ENCODE data around the gene NELL2.

The NELL2 gene

GRCh38 chr12:44677724-44678123 lies 198.4 kb downstream of the NELL2 start:
- no peak for DNase-seq

GRCh38 chr12:44674875-44675274 lies 201.2 kb downstream of the NELL2 start:
- DNase-seq, result no peak

DNA sequence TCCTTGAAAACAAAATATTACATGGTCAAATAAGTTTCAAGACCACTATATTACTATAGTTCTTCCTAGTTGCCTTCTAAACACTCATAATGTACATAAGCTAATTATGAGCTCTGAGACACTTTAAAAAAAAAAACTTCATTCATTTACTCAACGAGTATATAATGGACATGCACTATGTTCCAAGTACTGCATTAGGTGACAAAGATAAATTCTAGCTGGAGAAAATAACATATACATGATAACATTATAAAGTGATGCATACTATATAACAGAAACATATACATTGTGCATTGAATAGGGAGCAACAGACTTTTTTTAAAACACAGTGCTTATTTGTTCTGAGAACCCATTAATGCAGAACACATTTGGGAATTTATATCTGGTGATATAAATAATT lies 202.3 kb downstream of the NELL2 start:
- DNase-seq, result no peak

- no peak for DNase-seq
Measured at GRCh38 chr12:44672042-44672441, 204.1 kb downstream of the NELL2 start.

- DNase-seq, result no peak
Measured at GRCh38 chr12:44668443-44668842, 207.7 kb downstream of the NELL2 start.

GRCh38 chr12:44667461-44667860 lies 208.7 kb downstream of the NELL2 start:
- no peak for DNase-seq

GRCh38 chr12:44663291-44663690 lies 212.8 kb downstream of the NELL2 start:
- no peak for DNase-seq

- DNase-seq, result no peak
Measured at GRCh38 chr12:44655846-44656245, 220.3 kb downstream of the NELL2 start.

DNA sequence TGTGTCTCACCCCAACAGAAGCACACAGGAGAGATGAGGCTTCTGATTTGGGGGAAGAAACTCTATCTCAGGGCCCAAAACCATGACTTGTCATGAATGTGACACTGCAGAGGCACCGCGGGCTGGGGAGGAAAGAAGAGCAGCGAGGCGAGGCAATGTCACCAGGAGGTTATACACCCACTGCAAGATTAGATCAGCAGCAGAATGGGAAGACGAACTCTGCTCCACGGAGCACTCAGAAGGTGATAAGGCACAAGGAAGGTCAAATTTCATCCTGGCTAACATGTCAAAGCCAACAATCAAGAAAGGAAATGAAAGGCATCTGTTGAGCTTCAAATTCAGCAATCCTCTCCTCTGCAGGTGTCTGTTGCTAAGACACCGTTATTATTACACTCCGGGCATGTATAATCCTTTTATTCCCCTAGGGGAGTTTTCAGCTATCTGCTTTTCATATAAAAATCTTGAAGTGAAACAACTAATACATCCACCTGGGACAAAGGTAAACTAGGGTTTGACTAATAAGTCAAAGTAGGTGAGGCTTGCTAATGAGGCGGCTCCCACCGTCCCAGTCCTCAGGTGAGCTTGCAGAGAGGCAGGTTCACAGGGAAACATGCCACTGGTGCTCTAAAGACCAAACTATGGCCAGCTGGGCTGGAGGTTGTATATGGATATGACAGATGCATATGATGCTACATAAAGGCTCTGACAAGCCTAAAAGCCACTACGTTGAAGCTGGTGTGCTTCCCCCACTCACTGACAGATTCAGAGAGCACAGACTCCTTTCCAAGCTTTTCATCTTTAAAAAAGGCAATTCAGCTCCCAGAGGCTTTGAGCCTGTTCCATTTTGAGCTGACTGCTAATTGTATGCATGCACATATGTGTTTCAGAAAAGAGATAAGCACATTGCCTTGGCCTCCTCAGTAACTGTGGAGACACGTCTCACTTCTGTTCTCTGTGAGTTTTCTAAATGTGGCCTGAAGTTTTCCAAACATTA lies 221.2 kb downstream of the NELL2 start:
- DNase-seq, result no peak

DNA sequence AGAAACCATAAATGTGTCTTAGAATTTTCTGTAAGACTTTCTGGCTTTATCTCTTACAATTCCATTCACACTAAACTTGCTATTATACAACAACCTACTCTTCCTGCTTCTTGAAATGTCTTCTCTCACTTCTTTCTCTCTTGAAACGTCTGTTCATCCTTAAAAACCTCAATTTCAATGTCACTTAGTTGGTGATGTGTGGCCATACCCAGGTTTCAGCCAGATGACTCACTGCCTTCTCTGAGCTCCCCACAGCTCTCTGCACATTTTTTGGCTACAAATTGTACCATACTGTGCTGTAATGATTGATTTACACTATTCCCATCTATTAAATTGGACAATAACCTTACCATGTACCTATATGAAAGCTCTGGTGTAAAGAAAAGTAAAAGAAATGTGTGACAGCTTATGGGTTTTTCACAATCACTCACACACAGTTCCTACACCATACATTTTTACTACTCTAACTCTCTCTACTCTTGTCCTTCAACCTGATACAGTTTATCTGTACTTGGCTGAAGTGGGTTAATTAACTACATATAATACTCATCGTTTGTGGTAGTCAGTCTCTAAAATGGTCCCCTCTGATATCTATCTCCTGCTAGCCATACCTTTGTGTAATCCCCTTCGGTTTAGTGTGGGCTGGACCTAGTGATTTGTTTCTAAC lies 222.1 kb downstream of the NELL2 start:
- DNase-seq, result no peak

- no peak for DNase-seq
Measured at GRCh38 chr12:44649693-44650092, 226.4 kb downstream of the NELL2 start.

DNA sequence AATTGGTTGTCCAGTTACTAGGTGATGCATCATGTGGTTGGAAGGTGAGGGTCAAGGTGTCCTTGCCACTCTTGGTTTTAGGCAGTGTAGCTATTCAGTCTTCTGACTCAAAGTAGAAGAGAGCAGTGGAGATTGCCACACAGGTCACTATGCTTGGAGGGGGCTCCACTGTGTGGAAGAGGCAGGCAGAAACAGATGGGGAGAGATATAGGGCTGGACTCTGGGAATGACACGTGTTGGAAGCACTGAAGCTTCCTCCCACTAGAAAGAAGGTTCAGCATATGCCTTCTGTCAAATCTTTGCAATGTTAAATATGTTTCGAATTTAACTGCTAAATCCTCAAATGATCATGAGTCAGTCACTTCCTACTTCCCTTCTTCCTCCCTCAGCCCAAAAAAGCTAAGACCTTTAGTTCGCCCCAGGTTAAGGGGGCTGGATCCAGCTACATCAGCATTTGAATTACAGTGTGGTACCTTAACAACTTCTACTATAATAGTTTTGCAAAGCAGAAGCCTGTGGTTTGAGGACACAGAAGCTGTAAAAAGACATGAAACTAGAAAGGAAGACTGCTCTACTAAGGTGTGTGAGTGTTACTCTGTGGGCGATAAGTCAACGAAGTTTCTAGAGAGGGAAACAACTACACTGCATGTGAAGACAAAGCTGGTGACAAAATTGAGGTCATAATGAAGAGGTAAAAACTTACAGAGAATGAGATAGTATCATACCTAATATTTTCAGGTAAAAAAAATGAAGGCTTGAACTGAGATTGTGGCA lies 228.0 kb downstream of the NELL2 start:
- DNase-seq, result no peak

DNA sequence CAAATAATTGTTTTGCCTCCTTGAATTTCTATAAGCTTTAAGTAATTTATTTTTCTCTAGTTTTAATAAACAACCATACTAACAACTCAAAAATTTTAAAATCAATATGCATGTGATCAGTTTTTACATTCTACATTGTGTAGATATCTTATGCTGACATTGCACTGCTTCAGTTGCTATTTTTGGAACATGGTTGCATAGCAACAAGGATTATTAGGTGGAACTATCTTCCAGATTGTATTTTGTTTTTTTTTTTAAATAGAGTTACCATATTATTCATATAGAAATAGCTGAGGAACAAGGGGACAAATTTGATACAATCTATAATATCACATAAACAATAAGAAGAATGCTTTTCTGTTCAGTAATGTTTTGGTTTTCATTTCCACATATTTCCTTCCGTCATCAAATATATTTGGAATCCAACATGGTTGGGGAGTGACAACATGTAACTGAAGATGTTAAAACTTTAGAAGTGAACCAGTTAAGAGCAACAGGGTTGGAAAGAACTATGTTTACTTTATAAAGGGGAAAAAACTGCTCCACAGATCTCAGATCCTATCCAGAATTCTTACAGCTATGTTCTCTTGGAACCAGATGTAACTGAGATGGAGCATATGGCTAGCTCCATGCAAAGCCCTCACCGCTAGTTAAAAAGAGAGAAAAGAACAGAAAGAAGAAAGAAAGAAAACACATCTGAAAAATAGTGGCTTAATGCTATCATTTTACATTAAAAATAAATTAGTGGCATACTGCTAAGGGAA lies 235.5 kb downstream of the NELL2 start:
- DNase-seq, result no peak

- no peak for DNase-seq
Measured at GRCh38 chr12:44637875-44638274, 238.2 kb downstream of the NELL2 start.

- no peak for DNase-seq
Measured at GRCh38 chr12:44628180-44628579, 247.9 kb downstream of the NELL2 start.

- no peak for DNase-seq
Measured at GRCh38 chr12:44627387-44628166, 248.5 kb downstream of the NELL2 start.

- DNase-seq, result no peak
Measured at GRCh38 chr12:44626883-44627282, 249.2 kb downstream of the NELL2 start.

DNA sequence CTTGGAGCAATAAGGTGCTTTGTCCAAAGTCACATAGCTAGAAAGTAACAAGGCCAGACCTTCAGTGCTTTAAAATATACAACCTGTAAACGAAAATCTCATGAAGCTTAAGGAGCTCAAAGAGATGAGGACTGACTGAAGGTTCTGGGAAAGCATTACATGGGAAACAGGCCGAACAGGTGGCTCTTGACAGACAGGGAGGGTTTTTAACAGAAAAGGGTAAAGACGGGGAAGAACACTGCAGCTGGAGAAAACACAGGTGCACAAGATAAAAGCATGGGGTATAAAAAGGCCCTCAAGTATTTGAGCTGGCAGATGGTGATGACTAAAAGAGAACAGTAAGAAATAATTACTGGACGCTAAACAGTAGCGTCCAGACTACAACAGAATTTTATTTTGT lies 257.2 kb downstream of the NELL2 start:
- no peak for DNase-seq

DNA sequence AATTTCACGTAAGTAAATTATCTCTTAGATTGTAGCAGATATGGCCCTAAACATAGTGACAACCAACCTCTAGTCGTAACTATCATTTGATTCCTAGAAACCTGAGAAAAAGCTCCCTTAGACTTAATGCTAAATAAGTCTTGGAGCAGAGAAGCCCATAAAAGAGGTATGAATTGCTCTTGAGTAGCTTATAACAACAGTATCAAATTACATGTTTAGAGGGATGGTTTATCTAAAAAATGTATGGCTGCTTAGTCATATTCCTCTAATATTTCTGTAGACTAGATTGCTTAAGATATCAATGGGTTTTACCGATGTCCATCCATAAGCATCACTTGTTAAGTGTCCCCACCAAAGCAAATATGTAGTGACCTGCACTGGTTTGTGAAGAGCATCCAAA lies 259.7 kb downstream of the NELL2 start:
- DNase-seq, result no peak

- no peak for DNase-seq
Measured at GRCh38 chr12:44611538-44611937, 264.6 kb downstream of the NELL2 start.

- no peak for DNase-seq
Measured at GRCh38 chr12:44603701-44604100, 272.4 kb downstream of the NELL2 start.

DNA sequence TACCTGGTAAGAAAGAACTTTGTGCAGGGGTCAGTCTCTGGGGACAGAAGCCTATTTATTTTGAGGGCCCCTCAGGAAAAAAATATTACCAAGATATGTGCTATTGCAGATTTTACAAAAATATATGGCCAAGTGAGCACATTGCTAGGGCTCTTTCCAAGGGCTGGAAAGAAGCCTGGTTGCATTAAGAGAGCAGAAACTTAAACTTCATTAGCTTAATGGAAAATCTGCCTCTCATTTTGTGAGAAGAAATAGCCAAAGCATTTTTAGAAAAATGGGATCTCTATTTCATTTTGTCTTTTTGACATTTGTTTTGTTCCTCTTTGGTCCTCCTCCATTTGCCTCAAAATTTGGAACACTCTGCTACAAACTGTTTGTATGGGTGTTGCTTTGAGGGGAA lies 283.5 kb downstream of the NELL2 start:
- DNase-seq, result no peak
